Measurements from ENCODE around the gene IKBKE.

The IKBKE gene

DNA sequence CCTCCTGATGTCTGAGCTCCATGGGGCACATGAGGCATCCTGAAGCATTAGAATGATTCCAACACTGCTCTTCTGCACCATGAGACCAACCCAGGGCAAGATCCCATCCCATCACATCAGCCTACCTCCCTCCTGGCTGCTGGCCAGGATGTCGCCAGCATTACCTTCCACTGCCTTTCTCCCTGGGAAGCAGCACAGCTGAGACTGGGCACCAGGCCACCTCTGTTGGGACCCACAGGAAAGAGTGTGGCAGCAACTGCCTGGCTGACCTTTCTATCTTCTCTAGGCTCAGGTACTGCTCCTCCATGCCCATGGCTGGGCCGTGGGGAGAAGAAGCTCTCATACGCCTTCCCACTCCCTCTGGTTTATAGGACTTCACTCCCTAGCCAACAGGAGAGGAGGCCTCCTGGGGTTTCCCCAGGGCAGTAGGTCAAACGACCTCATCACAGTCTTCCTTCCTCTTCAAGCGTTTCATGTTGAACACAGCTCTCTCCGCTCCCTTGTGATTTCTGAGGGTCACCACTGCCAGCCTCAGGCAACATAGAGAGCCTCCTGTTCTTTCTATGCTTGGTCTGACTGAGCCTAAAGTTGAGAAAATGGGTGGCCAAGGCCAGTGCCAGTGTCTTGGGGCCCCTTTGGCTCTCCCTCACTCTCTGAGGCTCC lies 26.0 kb downstream of the IKBKE start:
- DNase-seq (ENCODE audit: low spot score), result no peak

DNA sequence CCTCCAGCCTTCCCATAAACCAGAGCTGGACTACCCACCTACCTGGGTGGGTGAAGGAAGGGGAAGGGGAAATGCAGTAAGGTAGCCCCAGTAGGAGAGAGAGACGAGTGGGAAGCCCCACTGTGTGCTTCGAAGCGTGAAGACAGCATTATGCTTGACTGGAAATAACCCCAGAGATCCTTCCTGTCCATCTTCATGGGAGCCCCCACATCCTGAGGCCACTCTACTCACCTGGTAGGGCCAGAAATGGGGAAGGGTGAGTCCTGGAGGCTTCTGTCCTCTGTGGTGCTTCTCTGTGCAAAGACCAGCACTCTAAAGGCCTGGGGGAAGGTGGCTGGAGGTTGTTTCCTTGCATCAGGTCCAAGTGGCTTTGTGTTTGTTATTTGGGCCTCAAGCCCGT lies 27.1 kb downstream of the IKBKE start:
- DNase-seq (ENCODE audit: low spot score), result no peak

DNA sequence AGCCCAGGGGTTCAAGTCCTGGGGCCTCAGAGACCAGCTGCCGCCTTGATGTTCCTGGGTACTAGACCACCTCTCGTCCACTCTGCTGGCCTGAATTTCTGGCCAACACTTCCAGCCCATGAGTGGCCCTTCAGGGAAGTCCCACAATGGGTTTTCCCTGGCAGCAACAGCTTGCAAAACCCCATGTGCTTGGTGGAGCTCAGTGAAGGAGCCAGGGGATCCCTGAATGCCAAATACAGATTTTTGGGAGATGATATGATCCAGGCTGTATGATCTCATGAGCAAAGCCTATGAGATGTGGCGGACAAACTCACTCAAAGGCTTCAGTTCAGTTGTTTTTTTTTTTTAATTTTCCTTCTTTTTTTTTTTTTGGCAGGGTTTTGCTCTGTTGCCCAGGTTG lies 27.5 kb downstream of the IKBKE start:
- no peak for DNase-seq (ENCODE audit: low spot score)

GRCh38 chr1:206498685-206499084 lies 28.4 kb downstream of the IKBKE start:
- DNase-seq (ENCODE audit: low spot score), result no peak

DNA sequence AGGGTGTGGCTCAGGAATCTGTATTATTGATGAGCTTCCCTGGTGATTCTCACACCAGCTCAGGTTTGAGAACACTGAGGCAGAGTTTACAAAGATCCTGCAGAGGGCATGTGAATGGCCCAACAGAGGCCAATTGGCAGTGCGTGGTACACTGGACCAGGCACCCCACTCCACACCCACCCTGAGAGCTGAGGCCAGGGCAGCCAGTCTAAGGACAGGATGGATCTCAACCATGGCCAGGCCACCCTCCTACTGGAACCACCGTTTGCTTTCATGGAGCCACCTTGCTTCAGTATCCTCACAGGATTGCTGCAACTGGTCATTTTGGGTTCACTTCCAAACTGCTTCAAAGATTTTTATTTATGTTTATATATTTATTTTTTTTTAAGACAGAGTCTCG lies 29.8 kb downstream of the IKBKE start:
- DNase-seq (ENCODE audit: low spot score), result no peak

DNA sequence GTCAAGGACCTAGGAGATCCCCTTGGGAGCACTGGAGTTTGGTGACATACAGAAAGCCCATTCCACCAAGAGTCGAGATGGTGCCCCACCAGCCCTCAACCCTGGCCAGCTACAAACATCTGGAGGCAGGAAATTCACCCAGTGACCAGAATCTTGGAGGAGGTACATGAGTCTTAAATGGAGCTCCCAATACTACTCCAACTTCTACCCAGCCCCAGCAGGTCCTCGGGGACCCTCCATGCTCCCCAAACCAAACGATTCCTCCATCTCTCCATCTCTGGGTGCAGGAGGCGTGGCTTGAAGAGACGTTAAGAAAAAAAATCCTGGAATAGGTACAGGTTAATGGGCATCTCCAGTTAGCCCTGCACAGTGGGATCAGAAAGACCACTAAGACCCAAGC lies 31.6 kb downstream of the IKBKE start:
- no peak for DNase-seq (ENCODE audit: low spot score)

DNA sequence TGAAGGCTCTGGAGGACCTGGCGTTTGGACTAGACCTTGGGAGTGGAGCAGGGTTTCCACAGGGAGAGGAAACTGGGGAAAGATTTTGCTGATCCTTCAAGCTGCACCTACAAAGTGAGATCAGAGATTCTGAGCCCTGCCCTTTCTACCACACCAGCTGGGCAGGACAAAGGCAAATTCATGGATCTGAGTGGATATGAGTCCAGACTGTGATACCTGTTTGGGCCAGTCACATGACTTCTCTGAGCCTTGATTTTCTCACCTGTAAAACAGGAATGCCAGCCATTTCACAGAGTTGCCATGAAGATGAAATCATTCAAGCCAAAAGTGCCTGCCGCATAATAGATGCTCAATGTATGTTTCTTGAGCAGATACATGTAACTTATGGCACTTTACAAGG lies 32.1 kb downstream of the IKBKE start:
- no peak for DNase-seq (ENCODE audit: low spot score)

GRCh38 chr1:206502812-206503211 lies 32.5 kb downstream of the IKBKE start:
- DNase-seq (ENCODE audit: low spot score), result no peak

GRCh38 chr1:206503591-206504362 lies 33.5 kb downstream of the IKBKE start:
- no peak for DNase-seq (ENCODE audit: low spot score)

DNA sequence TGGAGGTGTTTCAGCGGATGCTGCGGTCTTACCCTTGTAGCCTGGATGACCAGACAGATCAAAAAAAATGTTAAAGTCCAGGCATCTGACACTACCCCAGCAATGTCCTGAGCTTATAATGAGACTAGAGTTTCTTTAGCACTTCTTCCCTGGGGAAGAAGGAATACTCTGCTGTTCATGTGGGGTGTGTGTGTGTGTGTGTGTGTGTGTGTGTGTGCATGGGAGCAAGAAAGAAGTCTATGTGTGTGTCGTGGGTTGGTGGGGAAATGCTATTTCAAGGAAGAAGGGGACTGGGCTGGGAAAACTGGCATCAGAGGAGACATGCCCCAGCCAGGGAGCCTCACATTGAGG lies 34.1 kb downstream of the IKBKE start:
- DNase-seq (ENCODE audit: low spot score), result no peak

GRCh38 chr1:206505702-206506355 lies 35.6 kb downstream of the IKBKE start:
- DNase-seq (ENCODE audit: low spot score), result peak; percentile 70

- DNase-seq (ENCODE audit: low spot score), result no peak
These were observed 36.4 kb downstream of the IKBKE start for GRCh38 chr1:206506405-206507283.

- peak; percentile 69 for DNase-seq (ENCODE audit: low spot score)
These were observed 37.2 kb downstream of the IKBKE start, which contains the start of gene RASSF5 for GRCh38 chr1:206507284-206508129. Gene RASSF5, plus strand, starts transcription at chr1:206507531. Its CDS starts 72 bp downstream, at chr1:206507603.

GRCh38 chr1:206508130-206508889 lies 38.0 kb downstream of the IKBKE start:
- peak; percentile 52 for DNase-seq (ENCODE audit: low spot score)

DNA sequence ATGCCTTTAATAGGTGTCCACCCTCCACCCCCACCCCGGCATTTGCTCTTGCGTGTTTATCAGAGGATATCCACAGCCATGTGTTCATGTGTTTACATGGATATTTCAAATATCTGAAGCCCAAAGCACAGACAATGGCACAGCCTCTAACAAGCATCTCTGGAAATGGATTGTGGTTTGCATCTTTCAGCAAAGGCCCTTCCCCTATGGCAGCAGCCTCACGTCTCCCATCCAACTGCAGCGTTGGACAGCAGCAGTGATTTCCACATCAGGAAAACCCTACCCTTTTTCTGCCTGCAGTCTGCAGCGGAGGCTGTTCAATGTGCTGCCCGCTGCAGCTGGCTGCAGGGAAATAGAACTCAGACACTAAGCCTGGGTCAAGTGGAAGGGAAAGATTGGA lies 38.7 kb downstream of the IKBKE start:
- no peak for DNase-seq (ENCODE audit: low spot score)

DNA sequence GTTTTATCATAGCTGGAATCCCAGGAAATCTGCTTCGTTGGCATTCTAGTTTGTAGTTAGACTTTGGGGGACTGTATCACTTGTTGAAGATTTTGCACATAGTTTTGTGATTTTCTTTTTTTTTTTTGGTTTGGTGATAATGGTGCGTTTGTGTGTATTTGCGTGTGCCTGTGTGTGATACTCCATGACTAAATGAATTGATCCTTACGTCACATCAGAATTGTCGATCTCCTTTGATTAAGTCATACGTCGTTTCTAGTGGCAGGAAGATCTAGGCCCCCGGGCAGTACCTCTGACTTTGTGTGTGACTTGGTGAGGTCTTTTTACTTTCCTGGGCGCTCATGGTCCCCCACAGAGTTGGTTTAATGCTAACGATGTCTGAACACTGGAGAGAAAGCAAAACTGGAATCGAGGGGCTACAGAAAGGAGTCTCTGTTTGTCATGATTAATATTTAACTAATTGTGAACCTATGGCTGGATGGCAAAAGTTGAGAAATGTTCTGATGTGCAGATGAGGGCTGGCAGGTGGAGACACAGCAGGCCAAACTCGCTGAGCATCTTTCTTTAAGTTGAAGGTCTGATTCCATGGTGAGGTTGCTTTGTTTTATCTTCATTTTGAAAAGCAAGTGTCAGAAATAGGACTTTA lies 39.5 kb downstream of the IKBKE start:
- no peak for DNase-seq (ENCODE audit: low spot score)

- DNase-seq (ENCODE audit: low spot score), result no peak
These were observed 40.1 kb downstream of the IKBKE start for GRCh38 chr1:206510371-206510770.

GRCh38 chr1:206511362-206512057 lies 41.2 kb downstream of the IKBKE start:
- no peak for DNase-seq (ENCODE audit: low spot score)

Measured in HuH-7.5 (cell line).